Mucosa of descending colon (tissue), 3 donors: Measurements from ENCODE around the gene REM2. TPM values are rescaled to one million over a fixed set of nuclear protein-coding genes. Genes with fewer than 3 reads are reported as not detected.
"Not testable (repeated sequence)": the region's sequence is repeated elsewhere in the genome, so short reads cannot be mapped to it uniquely, and the experiment has no call there.

Source experiments
- ATAC-seq: fragments of 200-7000 bp; cut with Tn5 transposase; one replicate; pipeline ENCODE4 v1.9.1; 2020; ENCODE audit warnings: mild to moderate bottlenecking, moderate library complexity
- DNase-seq, 3 donors: peaks; one replicate each; pipeline ENCODE4 v3.0.0-alpha.2; 2020
- H3K36me3 ChIP-seq: fragments of 200-600 bp; one replicate; pipeline ENCODE4 v1.8.0; 2021; ENCODE audit warnings: low read depth, mild to moderate bottlenecking
- H3K4me1 ChIP-seq: fragments of 200-600 bp; one replicate; pipeline ENCODE4 v1.8.0; 2021; ENCODE audit warnings: low read depth, mild to moderate bottlenecking
- H3K4me3 ChIP-seq: fragments of 200-600 bp; one replicate; pipeline ENCODE4 v1.8.0; 2021; ENCODE audit warnings: mild to moderate bottlenecking
- H3K9me3 ChIP-seq: fragments of 200-600 bp; one replicate; pipeline ENCODE4 v1.8.0; 2021; ENCODE audit warnings: mild to moderate bottlenecking
- CTCF ChIP-seq: fragments of 200-600 bp; IDR thresholded peaks from one replicate; pipeline ENCODE4 v1.8.0; 2022; ENCODE audit warnings: antibody characterized with exemption, mild to moderate bottlenecking
- intact Hi-C, 2 donors: fragments of 100-400 bp; cut with DNase I in 1 of 2; cut with micrococcal nuclease in 1 of 2; formaldehyde crosslinking; loops; one replicate each; pipeline versions ENCODE4 v1.11.0 to v1.11.1; 2022; cut with DNase I, micrococcal nuclease
- total RNA-seq, 3 donors: library from RNA; stranded (reverse); fragmentation: NEBNext Ultra II Directional in 2 of 3; extraction: Animal tissue kit (Norgen Biotek cat#: 25700) in 2 of 3; gene quantifications; one replicate each; pipeline versions ENCODE4 v1.2.1 to v1.2.4, GENCODE V29; 2021 to 2023
- donor health status: DM: no; HTN: no; CAD: no; lungs with moderate emphysema.
- donor health status: DM: no; HTN: no; CAD: no.
- donor health status: DM: no; HTN: yes; CAD: no.

Gene REM2
- total RNA-seq, 3 donors from 2014 or later = 0.35 to 0.66 (median 0.51) TPM

- intact Hi-C loops = no loop called here
- no peak for DNase-seq
- ATAC-seq = no peak
- Histone ChIP-seq H3K4me1 (peaks cover 5% of the 10 kb centered on the region), H3K9me3 (no peaks in the 10 kb centered on the region), H3K4me3 (no peak overlapping the region), H3K36me3 (no peaks in the 10 kb centered on the region)
- TF ChIP-seq CTCF = no peak
Measured at GRCh38 chr14:22846811-22847307, 36.2 kb upstream of the REM2 start.

DNA sequence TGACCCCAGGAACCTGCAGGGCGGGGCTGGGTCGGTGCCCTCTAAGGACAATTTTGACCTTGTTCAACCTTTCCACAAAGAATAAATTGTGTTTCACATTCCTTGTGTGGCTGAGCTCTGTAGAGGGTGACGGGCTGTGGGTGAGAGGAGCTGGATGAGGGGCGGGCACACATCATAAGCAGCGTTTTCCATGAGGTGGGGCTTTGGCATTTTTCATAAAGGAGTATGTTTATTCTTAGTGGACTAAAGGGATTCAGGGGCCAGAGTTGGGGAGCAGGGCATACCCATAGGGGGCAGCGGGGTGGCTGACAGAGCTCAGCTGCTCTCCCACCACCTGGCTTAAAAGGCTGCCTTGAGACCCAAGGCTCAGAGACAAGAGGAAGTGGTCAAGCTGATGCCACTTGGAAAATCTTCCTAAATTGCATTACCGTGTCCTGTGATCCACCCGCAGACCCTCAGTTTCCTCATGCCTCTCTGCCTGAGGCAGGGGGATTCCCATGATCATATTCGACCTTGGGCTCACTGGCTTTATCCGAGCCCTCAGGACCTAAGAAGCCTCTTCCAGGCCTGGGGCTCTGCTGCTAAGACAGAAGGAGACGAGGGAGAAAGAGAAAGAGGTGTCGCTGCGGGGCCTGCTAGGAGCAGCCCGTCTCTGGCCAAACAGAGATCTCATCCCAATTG lies 35.2 kb upstream of the REM2 start:
- no peaks in the 10 kb centered on the region for H3K36me3 ChIP-seq
- ATAC-seq (no peak), DNase-seq (no peak)
- no peak for TF ChIP-seq CTCF
- H3K4me1 ChIP-seq = peaks cover 10% of the 10 kb centered on the region
- intact Hi-C loops = no loop called here
- no peak overlapping the region for H3K4me3 ChIP-seq
- no peaks in the 10 kb centered on the region for H3K9me3 ChIP-seq

- no peaks in the 10 kb centered on the region for H3K36me3 ChIP-seq
- peaks cover 10% of the 10 kb centered on the region for H3K4me1 ChIP-seq
- no peak overlapping the region for H3K4me3 ChIP-seq
- DNase-seq (peak; percentile 45 to 76 (median 69)), ATAC-seq (peak; percentile 6)
- intact Hi-C loops = no loop called here
- no peak for TF ChIP-seq CTCF
- no peaks in the 10 kb centered on the region for H3K9me3 ChIP-seq
Measured at GRCh38 chr14:22848351-22849164, 34.5 kb upstream of the REM2 start.

DNA sequence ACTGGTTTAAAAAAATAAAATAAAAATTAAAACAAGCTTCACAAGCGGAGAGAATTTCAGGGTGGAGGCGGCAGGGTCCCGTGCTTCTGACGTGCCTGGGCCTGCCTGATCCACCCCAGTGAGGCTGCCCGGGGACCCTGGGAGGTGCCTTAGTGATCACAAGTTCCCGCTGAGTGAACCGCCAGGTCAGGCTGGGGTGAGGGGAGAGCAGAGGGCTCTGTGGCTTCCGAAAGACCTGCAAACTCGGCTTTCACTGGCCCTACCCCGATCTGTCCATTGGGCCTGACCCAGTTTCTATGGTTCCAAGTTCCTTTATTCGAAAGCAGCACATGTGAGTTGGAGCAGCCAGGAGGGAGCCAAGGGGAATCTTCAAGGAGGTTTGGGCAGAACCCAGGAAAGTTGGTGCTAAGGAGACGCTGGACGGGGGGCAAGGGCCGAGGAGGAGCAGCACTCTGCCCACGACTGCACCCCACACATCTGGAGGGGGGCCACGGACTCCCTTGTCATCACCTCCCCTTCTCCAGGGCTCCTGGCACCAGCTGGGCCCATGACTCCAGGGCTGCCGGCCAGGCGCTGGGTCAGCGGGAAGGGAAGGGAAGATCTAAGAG lies 33.7 kb upstream of the REM2 start:
- intact Hi-C loops = no loop called here
- Histone ChIP-seq H3K9me3 (no peaks in the 10 kb centered on the region), H3K4me1 (peaks cover 10% of the 10 kb centered on the region), H3K36me3 (no peaks in the 10 kb centered on the region), H3K4me3 (no peak overlapping the region)
- no peak for ATAC-seq
- no peak for TF ChIP-seq CTCF
- DNase-seq = peak in 1 of 3 donors; percentile 61

DNA sequence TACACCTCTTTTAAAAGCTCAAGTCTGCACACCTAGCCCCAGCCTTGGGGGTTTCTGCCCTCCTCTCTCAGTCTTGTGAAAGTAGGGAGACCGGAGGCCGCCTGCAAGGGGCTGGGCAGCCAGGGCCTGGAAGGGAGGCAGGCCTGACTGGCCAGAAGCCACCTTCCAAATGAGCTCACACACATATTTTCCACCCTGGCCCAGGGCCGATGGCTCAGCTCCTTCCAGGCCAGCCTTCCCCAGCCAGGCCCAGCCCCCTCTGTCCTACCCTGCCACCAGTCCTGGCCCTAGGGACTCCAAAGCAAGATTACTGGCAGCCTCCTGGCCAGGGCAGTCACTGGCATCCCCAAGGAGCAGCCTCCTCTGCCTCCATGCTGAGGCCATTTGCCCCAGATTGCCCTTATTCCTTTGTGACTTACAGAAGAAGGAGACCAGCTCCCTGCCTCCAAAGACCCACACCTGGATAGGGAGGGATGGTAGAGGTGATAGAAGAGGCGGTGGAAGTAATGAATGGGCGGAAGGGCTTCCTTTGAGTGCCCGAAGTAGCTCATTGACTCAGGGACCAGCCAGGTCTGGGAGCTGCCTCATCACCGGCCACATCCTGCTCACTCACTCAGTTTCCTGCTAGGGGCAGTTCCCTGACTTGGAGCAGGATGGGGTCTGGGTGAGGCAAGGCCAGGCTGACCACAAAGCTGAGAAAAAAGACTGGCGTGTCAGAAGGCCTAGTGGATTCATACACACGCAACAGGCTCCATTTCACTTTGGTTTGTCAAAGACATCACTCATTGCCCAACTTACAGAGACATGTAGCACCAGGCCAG lies 31.9 kb upstream of the REM2 start:
- DNase-seq (peak; percentile 65 to 78 (median 73)), ATAC-seq (no peak)
- intact Hi-C loops = no loop called here
- Histone ChIP-seq H3K4me3 (no peak overlapping the region), H3K4me1 (peaks cover 10% of the 10 kb centered on the region), H3K36me3 (no peaks in the 10 kb centered on the region), H3K9me3 (no peaks in the 10 kb centered on the region)
- no peak for TF ChIP-seq CTCF

- intact Hi-C loops, H3K4me1 ChIP-seq, DNase-seq, ATAC-seq, H3K9me3 ChIP-seq, H3K36me3 ChIP-seq, H3K4me3 ChIP-seq: not testable (repeated sequence)
Measured at GRCh38 chr14:22852178-22852577, 30.8 kb upstream of the REM2 start.
